ENCODE measurements around the gene ST13.
"Not testable (repeated sequence)": the region's sequence is repeated elsewhere in the genome, so short reads cannot be mapped to it uniquely, and the experiment has no call there.

ST13 gene

GRCh38 chr22:40834619-40835018 is 21.8 kb downstream of the ST13 start:
- no peak for DNase-seq

GRCh38 chr22:40829131-40829530 is 27.3 kb downstream of the ST13 start:
- DNase-seq: no peak

GRCh38 chr22:40826984-40827741 is 29.3 kb downstream of the ST13 start:
- no peak for DNase-seq

GRCh38 chr22:40826292-40826691 is 30.1 kb downstream of the ST13 start:
- not testable (repeated sequence) for DNase-seq

- DNase-seq: no peak
Observed at GRCh38 chr22:40823426-40823825, 33.0 kb downstream of the ST13 start.

- DNase-seq: no peak
Observed at GRCh38 chr22:40819599-40820140, 36.8 kb downstream of the ST13 start.

GRCh38 chr22:40818747-40819598 is 37.5 kb downstream of the ST13 start, which contains the start of gene SLC25A17:
Gene SLC25A17 (minus strand): TSS chr22:40819346. CDS start chr22:40819248, 98 bp downstream.
- peak; percentile 5 for DNase-seq

- no peak for DNase-seq
Observed at GRCh38 chr22:40818192-40818746, 38.2 kb downstream of the ST13 start.

- DNase-seq: no peak
Observed at GRCh38 chr22:40817737-40818136, 38.7 kb downstream of the ST13 start.

- DNase-seq: no peak
Observed at GRCh38 chr22:40813912-40814315, 42.5 kb downstream of the ST13 start.

- DNase-seq: no peak
Observed at GRCh38 chr22:40808018-40808841, 48.2 kb downstream of the ST13 start.

GRCh38 chr22:40806711-40807110 is 49.7 kb downstream of the ST13 start:
- no peak for DNase-seq

GRCh38 chr22:40805699-40806203 is 50.7 kb downstream of the ST13 start:
- DNase-seq: no peak

GRCh38 chr22:40805239-40805638 is 51.2 kb downstream of the ST13 start:
- DNase-seq: no peak

GRCh38 chr22:40803321-40803720 is 53.1 kb downstream of the ST13 start:
- DNase-seq: no peak

GRCh38 chr22:40799008-40799407 is 57.4 kb downstream of the ST13 start:
- no peak for DNase-seq

GRCh38 chr22:40797427-40797826 is 59.0 kb downstream of the ST13 start:
- no peak for DNase-seq

GRCh38 chr22:40792451-40792850 is 64.0 kb downstream of the ST13 start:
- DNase-seq: no peak

GRCh38 chr22:40791241-40791640 is 65.2 kb downstream of the ST13 start:
- DNase-seq: no peak

- no peak for DNase-seq
Observed at GRCh38 chr22:40789131-40789530, 67.3 kb downstream of the ST13 start.

GRCh38 chr22:40782521-40782920 is 73.9 kb downstream of the ST13 start:
- no peak for DNase-seq

- not testable (repeated sequence) for DNase-seq
Observed at GRCh38 chr22:40781749-40782148, 74.7 kb downstream of the ST13 start.
